ENCODE data around the gene ABHD8.

The ABHD8 gene

DNA sequence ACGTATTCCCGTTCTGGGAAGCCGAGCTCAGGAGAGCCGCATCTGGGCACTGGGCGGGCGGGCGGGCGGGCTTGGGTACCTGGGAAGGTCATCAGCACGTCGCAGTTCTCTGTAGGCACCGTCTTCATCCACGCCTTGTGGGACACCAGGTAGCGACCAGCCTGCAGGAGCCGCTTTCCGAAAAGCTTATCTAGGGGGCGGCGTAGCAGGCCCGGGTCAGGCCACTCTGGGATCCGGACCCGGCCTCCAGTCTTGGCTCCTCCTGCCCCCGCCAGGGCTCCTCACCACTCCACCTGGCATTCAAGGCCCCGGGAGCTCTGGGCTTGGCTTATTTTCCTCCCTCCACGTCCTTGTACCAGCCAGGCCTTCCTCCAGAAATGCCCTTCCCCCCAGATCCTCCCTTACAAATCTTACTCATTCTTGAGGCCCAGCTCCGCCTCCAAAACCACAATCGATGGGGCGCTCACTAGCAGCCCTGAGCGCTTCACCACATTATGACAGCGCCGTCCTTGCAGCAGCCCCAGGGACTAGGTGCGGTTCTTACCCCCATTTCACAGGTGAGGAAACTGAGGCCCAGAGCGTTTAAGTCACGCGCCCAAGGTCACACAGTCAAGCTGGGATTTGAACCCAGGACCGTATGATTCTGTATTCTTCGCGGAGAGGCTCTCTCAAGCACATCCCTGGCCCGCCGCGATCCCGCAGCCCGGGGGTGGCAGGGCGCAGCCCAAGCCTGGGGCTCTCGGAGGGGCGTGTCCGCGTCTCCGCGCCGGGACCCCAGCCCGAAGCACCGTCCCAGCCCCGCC lies 30.6 kb upstream of the ABHD8 start:
- DNase-seq: no peak

DNA sequence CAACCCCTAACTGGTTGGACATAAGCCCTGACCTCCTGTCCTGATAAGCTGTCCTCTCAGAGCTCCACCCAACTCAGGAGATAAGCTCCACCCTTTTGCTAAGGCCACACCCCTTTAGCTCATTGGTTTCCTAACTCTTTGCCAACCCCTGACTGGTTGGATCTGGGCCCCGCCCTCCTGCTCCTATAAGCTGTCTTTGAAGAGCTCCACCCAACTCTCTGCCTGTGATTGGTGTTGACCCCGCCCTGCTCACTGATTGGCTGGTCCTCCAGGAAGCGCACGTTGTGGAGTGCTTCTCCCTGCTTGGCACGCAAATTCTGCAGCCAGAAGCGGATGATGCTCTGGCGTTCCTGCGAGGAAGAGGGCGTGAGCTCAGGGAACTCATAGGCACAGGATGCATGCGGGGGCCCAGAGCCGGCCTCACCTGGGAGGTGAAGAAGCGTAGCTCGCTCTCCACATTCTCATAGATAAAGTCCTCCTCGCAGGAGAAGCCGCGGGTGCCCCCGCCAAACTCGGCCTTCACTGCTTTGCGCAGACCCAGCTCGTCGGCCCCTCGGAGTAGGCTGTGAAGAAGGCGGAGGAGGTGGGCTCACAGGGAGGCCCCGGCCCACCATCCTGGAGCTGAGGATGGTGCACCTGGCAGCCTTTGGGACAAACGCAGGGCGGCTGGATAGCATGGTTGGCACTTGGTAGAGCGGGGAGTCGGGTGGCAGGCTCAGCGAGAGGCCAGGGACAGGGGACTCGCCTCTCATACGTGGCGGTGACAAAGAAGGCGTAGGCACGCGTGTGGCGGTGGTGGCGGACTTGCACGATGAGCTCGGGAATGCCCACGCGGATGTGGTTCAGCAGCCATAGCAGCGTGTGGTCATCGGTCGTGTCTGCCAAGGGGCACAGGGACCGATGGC lies 29.7 kb upstream of the ABHD8 start:
- DNase-seq: peak; percentile 61

DNA sequence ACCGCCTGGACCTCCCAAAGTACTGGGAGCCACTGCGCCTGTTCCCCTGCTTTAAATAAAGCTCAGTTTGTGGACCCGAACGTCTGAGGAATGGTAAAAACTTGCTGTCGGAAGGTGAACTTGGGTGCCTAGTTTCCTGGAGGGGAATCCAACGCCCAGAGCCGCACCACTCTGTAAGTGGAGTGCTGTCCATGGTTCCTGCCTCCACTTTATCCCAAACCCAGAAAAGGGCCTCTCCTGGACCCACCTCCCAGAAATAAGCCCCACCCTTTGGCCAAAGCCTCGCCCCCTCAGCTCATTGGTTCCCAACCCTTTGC lies 29.1 kb upstream of the ABHD8 start:
- DNase-seq: no peak

DNA sequence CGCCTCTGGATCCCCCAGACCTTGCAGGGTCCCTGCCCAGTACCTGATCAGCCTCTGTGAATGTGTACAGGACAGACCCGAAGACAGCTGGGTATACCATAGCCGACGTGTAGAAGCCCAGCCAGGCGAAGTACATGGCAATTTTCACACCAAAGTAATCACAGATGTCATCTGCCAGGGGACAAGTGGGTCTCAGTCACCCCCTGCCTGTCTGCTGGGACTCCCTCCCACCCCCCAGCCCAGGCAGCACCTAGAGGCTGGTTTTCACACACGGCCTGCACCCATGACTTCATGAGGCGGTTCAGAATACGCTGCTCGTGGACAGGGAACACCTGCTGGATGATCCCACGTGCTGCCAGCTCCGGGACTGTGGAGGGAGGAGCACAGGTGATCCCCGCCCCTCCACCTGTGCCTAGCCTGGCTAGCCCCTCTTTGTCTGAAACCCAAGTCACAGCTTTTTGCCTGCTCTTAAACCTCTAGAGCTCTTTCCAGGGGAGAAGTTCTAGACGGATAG lies 27.9 kb upstream of the ABHD8 start:
- DNase-seq: no peak

- no peak for DNase-seq
Measured at GRCh38 chr19:17330262-17331044, 27.2 kb upstream of the ABHD8 start.

- DNase-seq: no peak
Measured at GRCh38 chr19:17329366-17330261, 26.4 kb upstream of the ABHD8 start.

DNA sequence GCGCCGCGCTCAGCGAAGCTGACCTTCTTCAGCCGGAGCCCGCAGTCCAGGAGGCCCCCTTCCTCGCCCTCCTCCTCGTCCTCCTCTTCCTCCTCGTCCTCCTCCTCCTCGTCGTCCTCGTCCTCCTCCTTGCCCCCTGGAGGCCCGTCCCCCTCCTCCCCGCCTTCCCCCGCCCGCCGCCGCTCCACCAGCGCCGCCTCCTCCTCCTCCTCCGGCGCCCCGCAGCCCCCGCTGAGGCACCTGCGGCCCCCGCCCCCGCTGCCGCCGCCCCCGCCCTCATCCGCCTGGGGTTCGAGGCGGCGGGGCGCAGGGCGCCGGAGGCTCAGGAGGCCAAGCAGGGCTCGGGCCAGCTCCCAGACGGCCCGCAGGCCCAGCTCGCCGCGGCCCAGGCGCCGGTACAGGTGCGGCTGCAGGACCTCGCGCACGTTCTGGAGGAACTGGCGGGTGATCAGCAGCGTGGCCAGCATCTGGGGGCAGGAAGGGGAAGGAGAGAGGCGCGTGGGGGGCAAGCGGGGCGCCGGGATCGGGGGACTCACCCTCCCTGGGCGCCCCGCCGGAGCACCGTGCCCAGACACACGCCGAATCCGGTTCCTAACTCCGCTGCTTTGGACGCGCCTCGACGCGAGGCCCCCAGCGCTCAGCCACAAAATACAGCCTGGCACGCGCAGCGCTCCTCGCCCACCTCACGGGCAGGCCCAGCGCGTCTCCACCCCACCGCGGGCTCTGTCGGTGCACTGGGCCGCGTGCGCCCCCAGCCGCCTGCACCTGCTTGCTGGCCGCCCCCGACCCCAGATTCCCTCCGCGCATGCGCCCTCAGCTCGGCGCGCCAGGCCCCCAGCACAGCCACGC lies 25.5 kb upstream of the ABHD8 start:
- no peak for DNase-seq

- peak; percentile 88 for DNase-seq
Measured at GRCh38 chr19:17327654-17328516, 24.7 kb upstream of the ABHD8 start.

- no peak for DNase-seq
Measured at GRCh38 chr19:17327068-17327653, 23.9 kb upstream of the ABHD8 start.

- DNase-seq: no peak
Measured at GRCh38 chr19:17326595-17326966, 23.4 kb upstream of the ABHD8 start.

DNA sequence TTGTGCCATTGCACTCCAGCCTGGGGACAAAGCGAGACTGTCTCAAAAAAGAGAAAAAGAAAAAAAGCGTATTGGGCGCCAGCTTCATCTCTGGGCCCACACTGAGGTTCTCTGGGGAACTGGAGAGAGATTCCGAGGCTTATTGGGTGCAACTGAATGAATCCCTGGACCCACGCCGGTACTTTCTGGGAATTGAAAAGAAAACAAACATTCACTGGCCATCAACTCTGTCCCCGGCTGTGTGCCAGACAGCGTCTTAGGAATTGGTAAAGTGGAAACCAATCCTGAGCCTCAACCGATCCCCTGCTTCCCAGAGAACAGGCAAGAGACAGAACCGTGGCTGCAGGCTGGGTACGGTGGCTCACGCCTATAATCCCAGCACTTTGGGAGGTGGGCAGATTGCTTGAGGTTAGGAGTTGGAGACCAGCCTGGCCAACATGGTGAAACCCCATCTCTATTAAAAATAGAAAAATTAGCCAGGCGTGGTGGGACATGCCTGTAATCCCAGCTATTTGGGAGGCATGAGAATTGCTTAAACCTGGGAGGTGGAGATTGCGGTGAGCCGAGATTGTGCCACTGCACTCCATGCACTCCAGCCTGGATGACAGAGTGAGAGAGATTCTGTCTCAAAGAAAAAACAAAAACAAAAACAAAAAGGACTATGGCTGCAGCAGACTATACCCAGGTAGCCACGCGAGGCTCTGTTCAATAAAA lies 22.8 kb upstream of the ABHD8 start:
- DNase-seq: no peak

DNA sequence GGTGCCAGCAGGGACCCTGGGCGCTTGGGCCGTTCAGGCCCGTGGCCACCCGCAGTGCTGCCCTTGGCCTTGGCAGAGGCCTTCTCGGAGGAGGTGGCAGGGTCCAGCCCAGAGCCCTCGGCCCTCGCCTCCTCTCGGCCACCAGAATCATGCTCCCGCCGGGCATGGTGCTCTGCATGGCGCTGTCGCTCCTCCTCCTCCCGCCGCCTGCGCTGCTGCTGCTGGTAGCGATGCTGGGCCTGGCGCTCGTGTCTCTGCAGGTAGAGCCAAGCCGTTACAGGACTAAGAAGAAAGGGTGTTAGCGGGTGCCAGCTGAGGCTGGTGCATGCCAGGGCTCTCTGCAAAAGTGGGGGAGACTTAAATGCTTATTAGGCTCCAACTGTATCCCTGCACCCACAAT lies 21.9 kb upstream of the ABHD8 start:
- DNase-seq: no peak

- DNase-seq: no peak
Measured at GRCh38 chr19:17324357-17325114, 21.3 kb upstream of the ABHD8 start.

- no peak for DNase-seq
Measured at GRCh38 chr19:17323964-17324332, 20.7 kb upstream of the ABHD8 start.

DNA sequence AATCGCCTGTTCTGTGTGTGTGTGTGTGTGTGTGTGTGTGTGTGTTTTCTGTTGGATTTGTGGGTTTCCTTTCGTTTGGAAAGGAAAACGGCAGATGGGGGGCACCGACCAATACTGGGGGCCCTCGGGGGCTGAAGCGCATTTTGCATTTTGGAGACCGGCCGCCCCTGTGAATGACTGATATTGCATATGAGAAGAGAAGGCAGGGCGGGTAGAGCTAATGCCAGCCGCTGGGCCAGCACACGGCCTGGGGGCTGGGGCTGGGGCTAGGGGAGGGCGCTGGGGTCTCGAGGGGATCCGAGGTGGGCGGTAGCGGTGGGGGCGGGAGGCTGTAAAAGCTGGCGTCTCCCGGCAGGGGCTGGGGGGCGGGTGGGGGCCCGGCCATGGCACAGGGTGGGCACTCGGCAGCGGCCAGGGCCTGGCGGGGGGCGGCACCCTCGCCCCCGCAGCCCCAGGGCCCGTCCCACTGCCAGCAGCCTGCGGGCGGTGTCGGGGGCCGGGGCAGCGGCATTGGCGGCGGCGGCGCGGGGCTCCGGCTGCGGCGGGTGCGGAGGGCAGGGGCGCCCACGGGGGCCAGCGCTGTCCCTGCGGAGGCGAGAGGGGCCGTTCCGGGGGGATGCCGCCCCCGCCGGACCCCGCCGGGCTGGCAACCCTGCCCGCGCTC lies 20.2 kb upstream of the ABHD8 start:
- no peak for DNase-seq

GRCh38 chr19:17322854-17323253 lies 19.6 kb upstream of the ABHD8 start:
- DNase-seq: no peak

- no peak for DNase-seq
Measured at GRCh38 chr19:17321655-17322489, 18.6 kb upstream of the ABHD8 start.

Data from DMS153 (cell line).